Large intestine (tissue), 3 donors: Measurements from ENCODE around the gene SCARF2. TPM values are rescaled to one million over a fixed set of nuclear protein-coding genes. Genes with fewer than 3 reads are reported as not detected.

ENCODE experiments used
- DNase-seq, 2 donors: peaks; one replicate each; pipeline versions ENCODE4 v3.0.0 to v3.0.0-alpha.2; 2013
- H3K27ac ChIP-seq: one replicate; pipeline ENCODE4 v1.5.1; 2013; ENCODE audit warnings: low read length
- H3K27me3 ChIP-seq: 2 replicates; pipeline ENCODE4 v1.6.1; 2013; ENCODE audit warnings: low read length; ENCODE audit not compliant: control insufficient read depth, insufficient read depth
- H3K36me3 ChIP-seq: 2 replicates; pipeline ENCODE4 v1.6.1; 2013; ENCODE audit warnings: low read length; ENCODE audit not compliant: control insufficient read depth, insufficient read depth
- H3K4me1 ChIP-seq: one replicate; pipeline ENCODE4 v1.6.1; 2013; ENCODE audit warnings: low read length; ENCODE audit not compliant: control insufficient read depth, insufficient read depth
- H3K4me3 ChIP-seq: one replicate; pipeline ENCODE4 v1.5.1; 2013; ENCODE audit warnings: low read length
- H3K9me3 ChIP-seq: one replicate; pipeline ENCODE4 v1.6.1; 2013; ENCODE audit warnings: mild to moderate bottlenecking, low read depth, low read length, moderate library complexity; ENCODE audit not compliant: control insufficient read depth
- WGBS: methylation state at CpG from one replicate; pipeline ENCODE4 v1.1.5; 2013; ENCODE audit warnings: low lambda C conversion rate; ENCODE audit not compliant: insufficient coverage; 5-methylcytosine and 5-hydroxymethylcytosine counted together
- polyA plus RNA-seq: library from polyadenylated mRNA; unstranded; fragments of 120-200 nt; gene quantifications from one replicate; pipeline ENCODE4 v1.2.1, GENCODE V29; 2013

Gene SCARF2
- polyA plus RNA-seq, 1 donor: 5.3 TPM

GRCh38 chr22:20408891-20409290, 28.7 kb downstream of the SCARF2 start:
- WGBS: no CpG with 5 or more reads among the region's 4 CpGs
- H3K4me3 ChIP-seq: no peak overlapping the region
- H3K36me3 ChIP-seq: peaks cover 30% of the 10 kb centered on the region
- peaks cover 5% of the 10 kb centered on the region for H3K27me3 ChIP-seq
- H3K4me1 ChIP-seq: no peaks in the 10 kb centered on the region
- DNase-seq: no peak
- H3K9me3 ChIP-seq: peaks cover 3% of the 10 kb centered on the region
- no peak overlapping the region for H3K27ac ChIP-seq

- Histone ChIP-seq H3K36me3 (peaks cover 35% of the 10 kb centered on the region), H3K4me3 (no peak overlapping the region), H3K27me3 (peaks cover 1% of the 10 kb centered on the region), H3K4me1 (no peaks in the 10 kb centered on the region), H3K27ac (no peak overlapping the region), H3K9me3 (peaks cover 3% of the 10 kb centered on the region)
- no CpG with 5 or more reads among the region's 3 CpGs for WGBS
- DNase-seq: no peak
These were observed 29.8 kb downstream of the SCARF2 start for GRCh38 chr22:20407829-20408228.

- Histone ChIP-seq H3K27ac (no peak overlapping the region), H3K27me3 (no peaks in the 10 kb centered on the region), H3K9me3 (peaks cover 3% of the 10 kb centered on the region), H3K4me1 (no peaks in the 10 kb centered on the region), H3K36me3 (peaks cover 40% of the 10 kb centered on the region), H3K4me3 (no peak overlapping the region)
- DNase-seq: no peak
- no CpG with 5 or more reads among the region's 13 CpGs for WGBS
These were observed 30.8 kb downstream of the SCARF2 start for GRCh38 chr22:20406686-20407408.

GRCh38 chr22:20405931-20406685, 31.5 kb downstream of the SCARF2 start:
- no CpG with 5 or more reads among the region's 62 CpGs for WGBS
- H3K27me3 ChIP-seq: no peaks in the 10 kb centered on the region
- peaks cover 48% of the 10 kb centered on the region for H3K36me3 ChIP-seq

GRCh38 chr22:20405291-20405930, 32.2 kb downstream of the SCARF2 start:
- WGBS: no CpG with 5 or more reads among the region's 45 CpGs
- Histone ChIP-seq H3K36me3 (peaks cover 55% of the 10 kb centered on the region), H3K4me3 (no peak overlapping the region), H3K4me1 (no peaks in the 10 kb centered on the region), H3K27me3 (no peaks in the 10 kb centered on the region), H3K27ac (no peak overlapping the region), H3K9me3 (peaks cover 3% of the 10 kb centered on the region)
- DNase-seq: no peak

More at GRCh38 chr22:20405931-20406685, 31.5 kb downstream of the SCARF2 start:
- H3K9me3 ChIP-seq: peaks cover 3% of the 10 kb centered on the region
- H3K4me3 ChIP-seq: no peak overlapping the region
- DNase-seq: no peak
- H3K27ac ChIP-seq: no peak overlapping the region
- H3K4me1 ChIP-seq: no peaks in the 10 kb centered on the region

GRCh38 chr22:20404881-20405280, 32.7 kb downstream of the SCARF2 start:
- peaks cover 3% of the 10 kb centered on the region for H3K9me3 ChIP-seq
- H3K36me3 ChIP-seq: peaks cover 55% of the 10 kb centered on the region
- H3K4me3 ChIP-seq: no peak overlapping the region
- DNase-seq: no peak
- no peak overlapping the region for H3K27ac ChIP-seq
- no peaks in the 10 kb centered on the region for H3K4me1 ChIP-seq
- no peaks in the 10 kb centered on the region for H3K27me3 ChIP-seq
- 73% methylated on average over 5 of the region's 18 CpGs for WGBS

- no peak overlapping the region for H3K27ac ChIP-seq
- H3K36me3 ChIP-seq: peaks cover 53% of the 10 kb centered on the region
- 100% methylated on average over 1 of the region's 6 CpGs for WGBS
- H3K4me3 ChIP-seq: no peak overlapping the region
- no peaks in the 10 kb centered on the region for H3K4me1 ChIP-seq
- no peak for DNase-seq
- H3K9me3 ChIP-seq: peaks cover 3% of the 10 kb centered on the region
- H3K27me3 ChIP-seq: no peaks in the 10 kb centered on the region
These were observed 33.9 kb downstream of the SCARF2 start for GRCh38 chr22:20403779-20404140.

- DNase-seq: no peak
- no peaks in the 10 kb centered on the region for H3K27me3 ChIP-seq
- no peak overlapping the region for H3K27ac ChIP-seq
- no peaks in the 10 kb centered on the region for H3K4me1 ChIP-seq
- H3K9me3 ChIP-seq: peaks cover 3% of the 10 kb centered on the region
- no CpG with 5 or more reads among the region's 9 CpGs for WGBS
- peaks cover 52% of the 10 kb centered on the region for H3K36me3 ChIP-seq
- H3K4me3 ChIP-seq: no peak overlapping the region
These were observed 34.5 kb downstream of the SCARF2 start for GRCh38 chr22:20402960-20403778.

GRCh38 chr22:20401376-20402014, 36.1 kb downstream of the SCARF2 start:
- no peak for DNase-seq
- Histone ChIP-seq H3K9me3 (peaks cover 3% of the 10 kb centered on the region), H3K27me3 (no peaks in the 10 kb centered on the region), H3K36me3 (peaks cover 39% of the 10 kb centered on the region), H3K4me3 (no peak overlapping the region), H3K27ac (no peak overlapping the region), H3K4me1 (no peaks in the 10 kb centered on the region)
- 100% methylated on average over 1 of the region's 13 CpGs for WGBS
